GM19351 (cell line): ENCODE results near the gene GRK7.

Source experiments
- ATAC-seq: cut with Tn5 transposase; IDR thresholded peaks from one replicate; pipeline ENCODE4 v1.9.1; 2021; ENCODE audit warnings: mild to moderate bottlenecking, moderate library complexity; ENCODE audit not compliant: unreplicated experiment

GRK7 gene

GRCh38 chr3:141763088-141763750 is at the start of gene GRK7:
GRK7 (plus strand) TSS chr3:141763408; CDS start chr3:141778285, 14,877 bp downstream.
- no peak for ATAC-seq

- ATAC-seq, result no peak
Measured at GRCh38 chr3:141714671-141715070, 48.5 kb upstream of the GRK7 start.

GRCh38 chr3:141722081-141722480 is 41.1 kb upstream of the GRK7 start:
- ATAC-seq, result no peak

- no peak for ATAC-seq
Measured at GRCh38 chr3:141722648-141723047, 40.6 kb upstream of the GRK7 start.

- ATAC-seq, result no peak
Measured at GRCh38 chr3:141723255-141723654, 40.0 kb upstream of the GRK7 start.

- ATAC-seq, result no peak
Measured at GRCh38 chr3:141724186-141724585, 39.0 kb upstream of the GRK7 start.

GRCh38 chr3:141725036-141725435 is 38.2 kb upstream of the GRK7 start:
- no peak for ATAC-seq

GRCh38 chr3:141726483-141726882 is 36.7 kb upstream of the GRK7 start:
- ATAC-seq, result no peak

GRCh38 chr3:141728355-141728892 is 34.8 kb upstream of the GRK7 start:
- no peak for ATAC-seq

- ATAC-seq, result no peak
Measured at GRCh38 chr3:141729240-141729639, 34.0 kb upstream of the GRK7 start.

GRCh38 chr3:141735176-141735575 is 28.0 kb upstream of the GRK7 start:
- no peak for ATAC-seq

- no peak for ATAC-seq
Measured at GRCh38 chr3:141735770-141736465, 27.3 kb upstream of the GRK7 start.

GRCh38 chr3:141737093-141737492 is 26.1 kb upstream of the GRK7 start:
- no peak for ATAC-seq

GRCh38 chr3:141737678-141738021 is 25.6 kb upstream of the GRK7 start:
- ATAC-seq, result no peak

GRCh38 chr3:141738022-141738890 is 25.0 kb upstream of the GRK7 start, which contains the start of gene RNF7:
RNF7 (plus strand) TSS chr3:141738298; CDS start chr3:141738342, 44 bp downstream.
- peak; percentile 90 for ATAC-seq

- ATAC-seq, result no peak
Measured at GRCh38 chr3:141738891-141739363, 24.3 kb upstream of the GRK7 start.

GRCh38 chr3:141739731-141740130 is 23.5 kb upstream of the GRK7 start:
- ATAC-seq, result no peak

GRCh38 chr3:141740349-141740748 is 22.9 kb upstream of the GRK7 start:
- no peak for ATAC-seq

GRCh38 chr3:141743305-141743704 is 19.9 kb upstream of the GRK7 start:
- no peak for ATAC-seq

GRCh38 chr3:141746962-141747361 is 16.2 kb upstream of the GRK7 start:
- ATAC-seq, result no peak

GRCh38 chr3:141753399-141753798 is 9.8 kb upstream of the GRK7 start:
- no peak for ATAC-seq
